HepG2 (cell line): Measurements from ENCODE around the gene IFT172. TPM values are rescaled to one million over a fixed set of nuclear protein-coding genes. Genes with fewer than 3 reads are reported as not detected.

Experiments
- ATF7 ChIP-seq, 2 experiments: fragments of 450-650 bp in 1 of 2; sonication (generic) in 1 of 2; formaldehyde crosslinking in 1 of 2; IDR thresholded peaks; 2 replicates each; pipeline versions ENCODE4 v1.4.0 to v1.6.1; 2016 to 2020; ENCODE audit warnings: antibody characterized with exemption in 1 of 2, mild to moderate bottlenecking in 1 of 2, missing genetic modification reagents in 1 of 2
- FOXA3 ChIP-seq: IDR thresholded peaks from 2 replicates; pipeline ENCODE4 v1.6.1; 2016; ENCODE audit warnings: missing genetic modification reagents, missing compliant biosample characterization
- KDM1A ChIP-seq: IDR thresholded peaks from 2 replicates; pipeline ENCODE4 v1.6.1; 2016; ENCODE audit warnings: missing compliant biosample characterization
- PPARG ChIP-seq: conservative IDR thresholded peaks from 2 replicates; pipeline ENCODE4 v1.6.1; 2016; ENCODE audit warnings: missing biosample characterization, missing genetic modification reagents
- SKI ChIP-seq: fragments of 450-650 bp; IDR thresholded peaks from one replicate; pipeline ENCODE4 v1.6.1; 2018; ENCODE audit warnings: mild to moderate bottlenecking; ENCODE audit not compliant: partially characterized antibody
- SMAD3 ChIP-seq: sonication (generic); formaldehyde crosslinking; IDR thresholded peaks from 2 replicates; pipeline ENCODE4 v1.4.0; 2020; ENCODE audit warnings: missing genetic modification reagents
- TBX3 ChIP-seq: fragments of 450-650 bp; IDR thresholded peaks from 2 replicates; pipeline ENCODE4 v1.6.1; 2017; ENCODE audit warnings: antibody characterized with exemption, mild to moderate bottlenecking, inconsistent platforms, borderline replicate concordance
- ZBTB26 ChIP-seq: IDR thresholded peaks from 2 replicates; pipeline ENCODE4 v1.6.1; 2016; ENCODE audit warnings: missing compliant biosample characterization, missing genetic modification reagents, borderline replicate concordance
- ZBTB3 ChIP-seq: sonication (generic); formaldehyde crosslinking; IDR thresholded peaks from 2 replicates; pipeline ENCODE4 v1.4.0; 2020; ENCODE audit warnings: low read depth, mild to moderate bottlenecking, moderate library complexity, missing genetic modification reagents, borderline replicate concordance
- ZFP36 ChIP-seq: fragments of 150-350 bp; IDR thresholded peaks from 2 replicates; pipeline ENCODE4 v1.6.1; 2018; ENCODE audit warnings: borderline replicate concordance, low read length, low read depth; ENCODE audit not compliant: partially characterized antibody
- ZNF3 ChIP-seq: IDR thresholded peaks from 2 replicates; pipeline ENCODE4 v1.7.0; 2017; ENCODE audit warnings: inconsistent platforms
- ZNF773 ChIP-seq: sonication (generic); formaldehyde crosslinking; IDR thresholded peaks from 2 replicates; pipeline ENCODE4 v1.4.0; 2020; ENCODE audit warnings: missing genetic modification reagents, borderline replicate concordance
- polyA plus RNA-seq, 8 experiments: library from polyadenylated mRNA; depleted of rRNA in 3 of 8; stranded (reverse) in 7 of 8; unstranded in 1 of 8; fragments of >200 nt; fragmentation: Illumina TruSeq in 4 of 8; extraction: Trizol in 4 of 8; gene quantifications; 2 replicates each; pipeline versions ENCODE4 v1.2.1 to v1.2.3, GENCODE V29; 2011 to 2016; ENCODE audit warnings: low read depth in 4 of 8, missing spikeins in 1 of 8, mixed read lengths in 1 of 8; ENCODE audit not compliant: insufficient read depth in 1 of 8
- total RNA-seq, 5 experiments: library from RNA; depleted of rRNA; stranded (reverse); fragments of >200 nt; fragmentation: Illumina TruSeq; extraction: Trizol; gene quantifications; 2 replicates each; pipeline ENCODE4 v1.2.3, GENCODE V29; 2016; ENCODE audit warnings: low read depth in 1 of 5

Gene IFT172
- total and polyA plus RNA-seq, 2 of the 13 experiments (the other 11 are each of a cell fraction or from before 2014, with no cell fraction given), result 21.6 to 35.7 TPM

- TF ChIP-seq PPARG (CRISPR knock-in tag) (0 out of 2 replicates have a peak, but pooled peaks have one; percentile 14), KDM1A (CRISPR knock-in tag) (peak; percentile 97), SKI (peak; percentile 77), ZBTB26 (CRISPR knock-in tag) (no peak), ZBTB3 (CRISPR knock-in tag) (no peak), ZNF773 (CRISPR knock-in tag) (no peak), ZFP36 (peak; percentile 90), SMAD3 (CRISPR knock-in tag) (0 out of 2 replicates have a peak, but pooled peaks have one; percentile 3), FOXA3 (CRISPR knock-in tag) (peak; percentile 84; the same call in 1 of the 2 replicates), ATF7 (IDR thresholded peaks at IDR 0.05) (peak; percentile 47; the same call in 1 of the 2 replicates), ATF7 (CRISPR knock-in tag; IDR thresholded peaks at IDR 0.05) (no peak), ZNF3 (CRISPR knock-in tag) (peak; percentile 78), TBX3 (peak; percentile 50; the same call in 1 of the 2 replicates)
Measured at GRCh38 chr2:27495840-27496356, 6.4 kb upstream of the IFT172 start (continued).
